H1 (cell line): ENCODE results near the gene C1S. TPM values are rescaled to one million over a fixed set of nuclear protein-coding genes. Genes with fewer than 3 reads are reported as not detected.

Source experiments
- GTF2F1 ChIP-seq: IDR thresholded peaks from 2 replicates; pipeline ENCODE4 v1.6.1; 2012; ENCODE audit warnings: low read depth, low read length, improper control_type of control experiment, borderline replicate concordance
- POU5F1 ChIP-seq: IDR thresholded peaks from 2 replicates; pipeline ENCODE4 v1.6.1; 2011; ENCODE audit warnings: low read depth, mild to moderate bottlenecking, low read length, moderate library complexity
- SIX5 ChIP-seq: IDR thresholded peaks from 2 replicates; pipeline ENCODE4 v1.6.1; 2011; ENCODE audit warnings: mild to moderate bottlenecking, low read depth, low read length
- TCF12 ChIP-seq: IDR thresholded peaks from 2 replicates; pipeline ENCODE4 v1.6.1; 2011; ENCODE audit warnings: low read depth, mild to moderate bottlenecking, low read length
- polyA plus RNA-seq, 7 experiments: library from polyadenylated mRNA; depleted of rRNA in 3 of 7; stranded (reverse) in 5 of 7; unstranded in 2 of 7; fragments of >200 nt in 5 of 7; fragments of 200-250 nt in 2 of 7; gene quantifications; 1 replicate in 5 of 7; 2 replicates in 1 of 7; 4 replicates in 1 of 7; pipeline versions ENCODE4 v1.2.1 to v1.2.3, GENCODE V29; 2011 to 2013; ENCODE audit warnings: missing spikeins in 2 of 7, mixed read lengths in 2 of 7
- total RNA-seq: library from RNA; stranded (reverse); fragmentation: NEBNext Ultra II Directional; extraction: Animal tissue kit (Norgen Biotek cat#: 25700); gene quantifications from 2 replicates; pipeline ENCODE4 v1.2.1, GENCODE V29; 2021

The C1S gene
- total and polyA plus RNA-seq, 2 of the 8 experiments (the other 6 are each of a cell fraction or from before 2014, with no cell fraction given): 4.4 to 7.3 TPM

- TF ChIP-seq SIX5 (no peak), POU5F1 (no peak), GTF2F1 (no peak), TCF12 (no peak)
Observed at GRCh38 chr12:7112041-7112440, 51.5 kb downstream of the C1S start (continued).
